Measurements from ENCODE around the gene RNPEPL1.

DNA sequence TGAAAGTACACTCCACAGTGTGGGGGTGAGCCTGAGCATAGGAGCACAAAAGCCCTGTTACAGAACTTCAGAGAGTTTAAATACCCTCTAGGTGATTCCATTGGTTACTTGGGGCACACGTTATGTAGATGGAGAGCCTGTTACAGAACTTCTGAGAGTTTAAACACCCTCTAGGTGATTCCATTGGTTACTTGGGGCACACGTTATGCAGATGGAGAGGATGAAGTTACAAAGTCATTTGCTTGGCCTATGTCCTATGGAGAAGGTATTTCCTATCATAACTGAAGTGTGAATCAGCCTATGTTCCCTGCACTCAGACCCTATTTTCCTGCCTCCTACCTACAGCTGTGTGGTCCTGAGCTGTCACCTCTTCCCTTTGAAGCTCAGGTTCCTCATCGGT lies 14.5 kb downstream of the RNPEPL1 start:
- TF ChIP-seq JUNB (IDR thresholded peaks at IDR 0.05) (no peak), NR2C2 (IDR thresholded peaks at IDR 0.05; ENCODE audit: borderline replicate concordance, control insufficient read depth, insufficient read length, low read depth) (no peak), TAF1 (IDR thresholded peaks at IDR 0.05; ENCODE audit: borderline replicate concordance, low read depth, low read length) (no peak), CTCF (IDR thresholded peaks at IDR 0.05 in 2 of 3, conservative IDR thresholded peaks at IDR 0.05 in 1 of 3; ENCODE audit: control insufficient read depth in 2 of 3, extremely low read depth in 1 of 3, insufficient read depth in 1 of 3, low read depth in 3 of 3, low read length in 3 of 3) (no peak), ZNF207 (IDR thresholded peaks at IDR 0.05; ENCODE audit: borderline replicate concordance) (no peak), POLR2AphosphoS5 (IDR thresholded peaks at IDR 0.05; ENCODE audit: low read length) (no peak), TARDBP (IDR thresholded peaks at IDR 0.05; ENCODE audit: borderline replicate concordance) (no peak), NFYB (IDR thresholded peaks at IDR 0.05; ENCODE audit: insufficient read depth, low read depth, low read length) (no peak), EZH2 (IDR thresholded peaks at IDR 0.05; ENCODE audit: borderline replicate concordance, control insufficient read depth, low read depth, low read length) (no peak), YY1 (IDR thresholded peaks at IDR 0.05; ENCODE audit: low read depth, low read length) (no peak), CREM (IDR thresholded peaks at IDR 0.05; ENCODE audit: low read depth) (no peak), ATF2 (IDR thresholded peaks at IDR 0.05; ENCODE audit: low read length) (no peak)

All from GM12878 (cell line).